Thyroid gland (tissue), 4 donors: ENCODE results near the gene KCTD19. TPM values are rescaled to one million over a fixed set of nuclear protein-coding genes. Genes with fewer than 3 reads are reported as not detected.

Experiments used
- DNase-seq, 2 donors: peaks; one replicate each; pipeline ENCODE4 v3.0.0-alpha.2; 2019
- H3K27ac ChIP-seq, 3 donors: fragments of 200-600 bp; sonication (generic); 1 replicate in 2 of 3; 2 replicates in 1 of 3; pipeline ENCODE4 v1.5.1; 2016 to 2019; ENCODE audit warnings: mild to moderate bottlenecking in 1 of 3, moderate library complexity in 1 of 3
- H3K27me3 ChIP-seq: fragments of 200-600 bp; sonication (generic); one replicate; pipeline ENCODE4 v1.5.1; 2019
- H3K36me3 ChIP-seq, 2 donors: fragments of 200-600 bp; sonication (generic); one replicate each; pipeline ENCODE4 v1.5.1; 2016 to 2019
- H3K4me1 ChIP-seq, 2 donors: fragments of 200-600 bp; sonication (generic); one replicate each; pipeline ENCODE4 v1.5.1; 2017 to 2019
- H3K4me3 ChIP-seq, 3 donors: fragments of 200-600 bp; sonication (generic); replicated peaks in 1 of 3; 1 replicate in 2 of 3; 2 replicates in 1 of 3; pipeline ENCODE4 v1.5.1; 2016; ENCODE audit warnings: mild to moderate bottlenecking in 1 of 3
- H3K9me3 ChIP-seq: fragments of 200-600 bp; sonication (generic); one replicate; pipeline ENCODE4 v1.5.1; 2017
- CTCF ChIP-seq, 6 experiments: fragments of 200-600 bp in 3 of 6; fragments of 450-650 bp in 3 of 6; sonication (generic) in 3 of 6; IDR thresholded peaks; one replicate each; pipeline ENCODE4 v1.5.1; 2016 to 2019; ENCODE audit warnings: antibody characterized with exemption in 6 of 6, mild to moderate bottlenecking in 2 of 6, inconsistent platforms in 1 of 6, moderate library complexity in 1 of 6
- POLR2A ChIP-seq, 2 donors: fragments of 450-650 bp; IDR thresholded peaks; one replicate each; pipeline ENCODE4 v1.6.1; 2017; ENCODE audit warnings: antibody characterized with exemption in 2 of 2, mild to moderate bottlenecking in 2 of 2, moderate library complexity in 1 of 2
- WGBS, 2 donors: methylation state at CpG; one replicate each; pipeline ENCODE4 v1.1.5; 2017; 5-methylcytosine and 5-hydroxymethylcytosine counted together
- intact Hi-C: fragments of 100-400 bp; cut with DNase I; formaldehyde crosslinking; loops from one replicate; pipeline ENCODE4 v1.15.1; 2023
- total RNA-seq, 4 donors: library from RNA; depleted of rRNA; stranded (reverse); fragments of >200 nt; gene quantifications; one replicate each; pipeline ENCODE4 v1.2.3, GENCODE V29; 2016

The KCTD19 gene
- total RNA-seq, 4 donors from 2014 or later = 2.6 TPM; not detected in 3

GRCh38 chr16:67281536-67282446 lies 44.8 kb downstream of the KCTD19 start:
- TF ChIP-seq POLR2A (IDR thresholded peaks at IDR 0.05) (no peak), CTCF (IDR thresholded peaks at IDR 0.05) (no peak)
- Histone ChIP-seq H3K9me3 (no peaks in the 10 kb centered on the region), H3K36me3 (no peaks in the 10 kb centered on the region), H3K4me1 (peaks cover 11 to 30% of the 10 kb centered on the region in 2 donors), H3K4me3 (no peak overlapping the region), H3K27me3 (no peaks in the 10 kb centered on the region), H3K27ac (no peak overlapping the region)
- intact Hi-C loops = no loop called here
- WGBS, 2 donors = 91 to 94% methylated on average over 6 to 8 of the region's 14 CpGs
- DNase-seq = no peak

DNA sequence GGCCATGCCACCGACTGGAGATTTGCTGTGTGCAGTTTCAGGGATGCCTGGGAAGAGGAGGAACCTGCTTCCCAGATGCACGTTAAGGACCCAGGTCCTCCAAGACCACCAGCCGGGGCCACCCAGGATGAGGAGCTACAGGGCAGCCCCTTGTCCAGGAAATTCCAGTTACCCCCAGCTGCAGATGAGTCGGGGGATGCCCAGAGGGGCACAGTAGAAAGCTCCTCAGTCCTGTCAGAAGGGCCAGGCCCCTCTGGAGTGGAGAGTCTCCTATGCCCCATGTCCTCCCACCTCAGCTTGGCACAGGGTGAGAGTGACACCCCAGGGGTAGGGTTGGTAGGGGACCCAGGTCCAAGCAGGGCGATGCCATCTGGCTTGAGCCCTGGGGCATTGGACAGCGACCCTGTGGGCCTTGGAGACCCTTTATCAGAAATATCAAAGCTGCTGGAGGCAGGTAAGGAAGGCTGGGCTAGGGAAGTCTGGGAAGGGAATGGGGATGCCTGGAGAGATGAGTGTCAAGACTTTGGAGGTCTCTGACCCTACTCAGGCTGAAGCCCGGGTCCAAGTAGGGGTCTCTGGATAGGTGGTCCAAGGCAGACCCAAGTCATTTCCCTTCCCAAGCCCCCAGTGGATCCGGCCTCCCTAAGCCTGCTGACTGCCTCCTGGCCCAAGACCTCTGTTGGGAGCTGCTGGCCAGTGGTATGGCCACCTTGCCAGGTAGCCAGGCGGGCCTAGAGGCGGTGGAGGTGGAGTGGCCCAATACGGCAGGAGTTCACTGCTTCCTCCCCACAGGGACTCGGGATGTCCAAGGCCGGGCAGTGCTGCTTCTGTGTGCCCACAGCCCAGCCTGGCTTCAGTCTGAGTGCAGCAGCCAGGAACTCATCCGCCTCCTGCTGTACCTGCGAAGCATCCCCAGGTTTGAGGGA lies 46.2 kb downstream of the KCTD19 start:
- Histone ChIP-seq H3K4me1 (peaks cover 11 to 30% of the 10 kb centered on the region in 2 donors), H3K27me3 (no peaks in the 10 kb centered on the region), H3K4me3 (no peak overlapping the region), H3K27ac (no peak overlapping the region), H3K9me3 (no peaks in the 10 kb centered on the region), H3K36me3 (no peaks in the 10 kb centered on the region)
- DNase-seq = no peak
- intact Hi-C loops = no loop called here
- WGBS, 2 donors = 93% methylated on average over 12 to 13 of the region's 15 CpGs
- TF ChIP-seq CTCF (IDR thresholded peaks at IDR 0.05) = no peak

DNA sequence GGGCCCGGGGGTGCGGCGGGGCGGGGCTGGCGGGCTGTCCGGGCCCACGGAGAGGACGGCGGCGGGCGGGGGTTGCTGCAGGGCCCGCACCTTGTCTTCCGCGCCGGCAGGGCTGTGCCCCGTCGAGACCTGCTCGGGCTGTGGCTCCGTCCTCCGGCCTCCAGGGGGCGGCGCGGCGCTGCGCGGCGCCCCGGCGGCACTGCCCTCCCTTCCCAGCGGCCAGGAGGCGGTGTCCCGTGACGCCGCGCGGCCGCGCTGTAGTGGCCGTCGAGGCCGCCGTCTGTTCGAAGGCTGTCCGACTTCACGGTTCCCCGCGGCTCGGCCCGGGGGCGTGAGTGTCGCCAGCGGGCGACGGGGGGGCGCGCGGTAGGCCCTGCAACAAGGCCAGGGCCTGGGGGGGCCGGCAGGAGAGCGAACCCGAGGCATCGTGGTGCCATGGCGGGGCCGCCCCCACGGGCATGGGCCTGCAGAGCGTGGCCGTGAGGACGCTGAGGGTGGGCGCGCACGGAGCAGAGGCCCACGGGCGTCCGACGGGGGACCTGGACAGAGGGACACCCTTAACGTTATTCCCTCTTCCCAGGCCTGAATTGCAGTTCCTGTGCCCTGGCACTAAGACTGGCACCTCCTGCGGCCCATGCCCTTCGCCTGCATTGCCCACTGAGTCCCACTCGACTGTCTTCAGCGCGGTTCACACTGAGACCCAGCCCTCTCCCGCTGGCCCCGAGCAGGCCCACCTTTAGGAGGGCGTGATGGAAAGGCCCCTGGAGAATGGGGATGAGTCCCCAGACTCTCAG lies 47.0 kb downstream of the KCTD19 start, which contains the start of gene PLEKHG4:
Gene PLEKHG4 (plus strand): TSS at position 237 of the 794 bp plus-strand sequence. CDS start 513 bp downstream, at position 750.
- H3K9me3 ChIP-seq = no peaks in the 10 kb centered on the region
- H3K36me3 ChIP-seq = no peaks in the 10 kb centered on the region
- intact Hi-C loops = no loop called here
- 72 to 88% methylated on average over 12 to 20 of the region's 83 CpGs for WGBS, 2 donors
- peak within 1 kb of the TSS in 2 of 3 donors; percentile 42 to 57 for H3K4me3 ChIP-seq
- H3K4me1 ChIP-seq = peaks cover 7 to 23% of the 10 kb centered on the region in 2 donors
- TF ChIP-seq POLR2A (IDR thresholded peaks at IDR 0.05) (no peak), CTCF (IDR thresholded peaks at IDR 0.05) (peak in 4 of 6 experiments; percentile 57 to 88 (median 82))
- peak within 1 kb of the TSS in 2 of 3 donors; percentile 7 to 45 for H3K27ac ChIP-seq
- peak; percentile 66 to 71 for DNase-seq
- no peaks in the 10 kb centered on the region for H3K27me3 ChIP-seq

- WGBS, 2 donors = 8 to 13% methylated on average over 2 to 8 of the region's 42 CpGs
- peak overlapping the region in 2 of 3 donors; percentile 7 to 45 for H3K27ac ChIP-seq
These were observed 47.7 kb downstream of the KCTD19 start for GRCh38 chr16:67278773-67279295.

More at GRCh38 chr16:67278773-67279295, 47.7 kb downstream of the KCTD19 start:
- H3K36me3 ChIP-seq = no peaks in the 10 kb centered on the region
- peaks cover 6 to 22% of the 10 kb centered on the region in 2 donors for H3K4me1 ChIP-seq
- no peak for TF ChIP-seq POLR2A (IDR thresholded peaks at IDR 0.05)
- no peak for TF ChIP-seq CTCF (IDR thresholded peaks at IDR 0.05)
- H3K9me3 ChIP-seq = no peaks in the 10 kb centered on the region
- peak; percentile 11 to 23 for DNase-seq
- intact Hi-C loops = no loop called here
- H3K27me3 ChIP-seq = no peaks in the 10 kb centered on the region
- H3K4me3 ChIP-seq = peak overlapping the region in 2 of 3 donors; percentile 42 to 57
